Measurements from ENCODE around the gene ZNF446. TPM values are rescaled to one million over a fixed set of nuclear protein-coding genes. Genes with fewer than 3 reads are reported as not detected.

The ZNF446 gene
- total and polyA plus RNA-seq, 9 of the 15 experiments (the other 6 are each of a cell fraction or from before 2014, with no cell fraction given): 0.07 to 4.8 (median 1.2) TPM

DNA sequence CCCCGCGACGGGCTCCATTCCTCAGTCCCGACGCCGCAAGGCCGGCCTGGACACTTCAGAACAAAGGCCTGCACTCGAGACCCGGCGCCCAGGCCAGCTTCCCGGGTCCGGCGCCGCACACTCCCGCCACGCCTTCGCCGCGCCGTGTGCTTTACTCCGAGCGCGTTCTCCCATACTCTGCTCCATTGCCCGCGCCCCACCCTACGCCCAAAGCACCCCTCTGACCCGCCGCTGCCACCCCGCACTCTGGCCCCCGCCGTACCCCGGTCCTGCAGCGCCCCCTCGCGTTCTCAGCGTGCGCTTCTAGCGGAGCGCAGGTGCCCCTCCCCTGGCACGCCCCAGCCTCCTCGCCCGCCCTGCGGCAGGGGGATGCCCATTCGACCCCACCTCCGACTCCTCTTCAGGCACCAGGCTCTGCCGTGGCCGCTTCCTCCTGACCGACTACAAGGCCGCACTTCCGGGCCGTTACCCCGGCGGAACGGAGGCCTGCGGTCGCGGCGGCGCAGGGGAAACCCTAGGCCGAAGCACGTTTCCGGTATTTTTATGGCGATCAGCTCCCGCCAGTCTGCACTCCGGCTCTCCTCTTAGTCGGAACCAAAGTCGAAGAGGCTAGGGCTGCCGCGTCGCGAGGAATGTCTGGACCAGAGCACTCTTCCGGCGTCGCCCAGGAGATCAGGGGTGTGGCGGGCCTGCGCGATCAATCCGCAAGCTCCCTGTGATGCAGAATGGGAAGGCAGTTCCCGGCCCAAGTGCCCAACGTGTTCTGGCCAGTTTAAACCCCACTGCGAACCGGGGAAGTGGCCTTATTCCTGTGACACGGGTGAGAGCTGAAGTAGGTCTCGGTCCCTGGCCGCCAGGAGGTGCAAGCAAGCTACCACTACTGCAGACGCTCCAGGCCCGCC, 43.5 kb downstream of the ZNF446 start, which contains the start of gene ZBTB45 (continued):
- TF ChIP-seq, protein P1, sequence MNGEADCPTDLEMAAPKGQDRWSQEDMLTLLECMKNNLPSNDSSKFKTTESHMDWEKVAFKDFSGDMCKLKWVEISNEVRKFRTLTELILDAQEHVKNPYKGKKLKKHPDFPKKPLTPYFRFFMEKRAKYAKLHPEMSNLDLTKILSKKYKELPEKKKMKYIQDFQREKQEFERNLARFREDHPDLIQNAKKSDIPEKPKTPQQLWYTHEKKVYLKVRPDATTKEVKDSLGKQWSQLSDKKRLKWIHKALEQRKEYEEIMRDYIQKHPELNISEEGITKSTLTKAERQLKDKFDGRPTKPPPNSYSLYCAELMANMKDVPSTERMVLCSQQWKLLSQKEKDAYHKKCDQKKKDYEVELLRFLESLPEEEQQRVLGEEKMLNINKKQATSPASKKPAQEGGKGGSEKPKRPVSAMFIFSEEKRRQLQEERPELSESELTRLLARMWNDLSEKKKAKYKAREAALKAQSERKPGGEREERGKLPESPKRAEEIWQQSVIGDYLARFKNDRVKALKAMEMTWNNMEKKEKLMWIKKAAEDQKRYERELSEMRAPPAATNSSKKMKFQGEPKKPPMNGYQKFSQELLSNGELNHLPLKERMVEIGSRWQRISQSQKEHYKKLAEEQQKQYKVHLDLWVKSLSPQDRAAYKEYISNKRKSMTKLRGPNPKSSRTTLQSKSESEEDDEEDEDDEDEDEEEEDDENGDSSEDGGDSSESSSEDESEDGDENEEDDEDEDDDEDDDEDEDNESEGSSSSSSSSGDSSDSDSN (IDR thresholded peaks at IDR 0.05; ENCODE audit: borderline replicate concordance in 1 of 2, low read depth in 2 of 2, low read length in 2 of 2): peak; percentile 59 to 86; a peak in 3 of 4 replicates
- TF ChIP-seq, protein P2, sequence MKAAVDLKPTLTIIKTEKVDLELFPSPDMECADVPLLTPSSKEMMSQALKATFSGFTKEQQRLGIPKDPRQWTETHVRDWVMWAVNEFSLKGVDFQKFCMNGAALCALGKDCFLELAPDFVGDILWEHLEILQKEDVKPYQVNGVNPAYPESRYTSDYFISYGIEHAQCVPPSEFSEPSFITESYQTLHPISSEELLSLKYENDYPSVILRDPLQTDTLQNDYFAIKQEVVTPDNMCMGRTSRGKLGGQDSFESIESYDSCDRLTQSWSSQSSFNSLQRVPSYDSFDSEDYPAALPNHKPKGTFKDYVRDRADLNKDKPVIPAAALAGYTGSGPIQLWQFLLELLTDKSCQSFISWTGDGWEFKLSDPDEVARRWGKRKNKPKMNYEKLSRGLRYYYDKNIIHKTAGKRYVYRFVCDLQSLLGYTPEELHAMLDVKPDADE (conservative IDR thresholded peaks at IDR 0.05; ENCODE audit: control insufficient read depth, low read depth, low read length): peak; percentile 68; the same call in 1 of the 2 replicates
- TF ChIP-seq ZNF644 (tag; IDR thresholded peaks at IDR 0.05; ENCODE audit: low read depth) (peak; percentile 31; the same call in 1 of the 2 replicates), CHD2 (IDR thresholded peaks at IDR 0.05; ENCODE audit: low read depth, low read length) (peak; percentile 32), SMAD4 (CRISPR knock-in tag; conservative IDR thresholded peaks at IDR 0.05) (peak; percentile 99), SP1 (CRISPR knock-in tag; IDR thresholded peaks at IDR 0.05) (peak; percentile 99), DMBX1 (CRISPR knock-in tag; IDR thresholded peaks at IDR 0.05; ENCODE audit: borderline replicate concordance) (no peak), MCM3 (IDR thresholded peaks at IDR 0.05) (no peak), KAT7 (CRISPR knock-in tag; IDR thresholded peaks at IDR 0.05; ENCODE audit: borderline replicate concordance) (peak; percentile 85; the same call in 1 of the 2 replicates), PPARD (CRISPR knock-in tag; IDR thresholded peaks at IDR 0.05) (no peak), ETV5 (CRISPR knock-in tag; IDR thresholded peaks at IDR 0.05; ENCODE audit: low read depth) (peak; percentile 98), HMGN3 (IDR thresholded peaks at IDR 0.05; ENCODE audit: borderline replicate concordance, extremely low read depth, insufficient read length, low read depth, low read length) (peak; percentile 91), POLR3G (IDR thresholded peaks at IDR 0.05; ENCODE audit: extremely low read depth, insufficient read length, insufficient replicate concordance) (no peak)
- TF ChIP-seq, protein P3, sequence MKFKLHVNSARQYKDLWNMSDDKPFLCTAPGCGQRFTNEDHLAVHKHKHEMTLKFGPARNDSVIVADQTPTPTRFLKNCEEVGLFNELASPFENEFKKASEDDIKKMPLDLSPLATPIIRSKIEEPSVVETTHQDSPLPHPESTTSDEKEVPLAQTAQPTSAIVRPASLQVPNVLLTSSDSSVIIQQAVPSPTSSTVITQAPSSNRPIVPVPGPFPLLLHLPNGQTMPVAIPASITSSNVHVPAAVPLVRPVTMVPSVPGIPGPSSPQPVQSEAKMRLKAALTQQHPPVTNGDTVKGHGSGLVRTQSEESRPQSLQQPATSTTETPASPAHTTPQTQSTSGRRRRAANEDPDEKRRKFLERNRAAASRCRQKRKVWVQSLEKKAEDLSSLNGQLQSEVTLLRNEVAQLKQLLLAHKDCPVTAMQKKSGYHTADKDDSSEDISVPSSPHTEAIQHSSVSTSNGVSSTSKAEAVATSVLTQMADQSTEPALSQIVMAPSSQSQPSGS (CRISPR knock-in tag; IDR thresholded peaks at IDR 0.05): no peak
- TF ChIP-seq, protein P4, sequence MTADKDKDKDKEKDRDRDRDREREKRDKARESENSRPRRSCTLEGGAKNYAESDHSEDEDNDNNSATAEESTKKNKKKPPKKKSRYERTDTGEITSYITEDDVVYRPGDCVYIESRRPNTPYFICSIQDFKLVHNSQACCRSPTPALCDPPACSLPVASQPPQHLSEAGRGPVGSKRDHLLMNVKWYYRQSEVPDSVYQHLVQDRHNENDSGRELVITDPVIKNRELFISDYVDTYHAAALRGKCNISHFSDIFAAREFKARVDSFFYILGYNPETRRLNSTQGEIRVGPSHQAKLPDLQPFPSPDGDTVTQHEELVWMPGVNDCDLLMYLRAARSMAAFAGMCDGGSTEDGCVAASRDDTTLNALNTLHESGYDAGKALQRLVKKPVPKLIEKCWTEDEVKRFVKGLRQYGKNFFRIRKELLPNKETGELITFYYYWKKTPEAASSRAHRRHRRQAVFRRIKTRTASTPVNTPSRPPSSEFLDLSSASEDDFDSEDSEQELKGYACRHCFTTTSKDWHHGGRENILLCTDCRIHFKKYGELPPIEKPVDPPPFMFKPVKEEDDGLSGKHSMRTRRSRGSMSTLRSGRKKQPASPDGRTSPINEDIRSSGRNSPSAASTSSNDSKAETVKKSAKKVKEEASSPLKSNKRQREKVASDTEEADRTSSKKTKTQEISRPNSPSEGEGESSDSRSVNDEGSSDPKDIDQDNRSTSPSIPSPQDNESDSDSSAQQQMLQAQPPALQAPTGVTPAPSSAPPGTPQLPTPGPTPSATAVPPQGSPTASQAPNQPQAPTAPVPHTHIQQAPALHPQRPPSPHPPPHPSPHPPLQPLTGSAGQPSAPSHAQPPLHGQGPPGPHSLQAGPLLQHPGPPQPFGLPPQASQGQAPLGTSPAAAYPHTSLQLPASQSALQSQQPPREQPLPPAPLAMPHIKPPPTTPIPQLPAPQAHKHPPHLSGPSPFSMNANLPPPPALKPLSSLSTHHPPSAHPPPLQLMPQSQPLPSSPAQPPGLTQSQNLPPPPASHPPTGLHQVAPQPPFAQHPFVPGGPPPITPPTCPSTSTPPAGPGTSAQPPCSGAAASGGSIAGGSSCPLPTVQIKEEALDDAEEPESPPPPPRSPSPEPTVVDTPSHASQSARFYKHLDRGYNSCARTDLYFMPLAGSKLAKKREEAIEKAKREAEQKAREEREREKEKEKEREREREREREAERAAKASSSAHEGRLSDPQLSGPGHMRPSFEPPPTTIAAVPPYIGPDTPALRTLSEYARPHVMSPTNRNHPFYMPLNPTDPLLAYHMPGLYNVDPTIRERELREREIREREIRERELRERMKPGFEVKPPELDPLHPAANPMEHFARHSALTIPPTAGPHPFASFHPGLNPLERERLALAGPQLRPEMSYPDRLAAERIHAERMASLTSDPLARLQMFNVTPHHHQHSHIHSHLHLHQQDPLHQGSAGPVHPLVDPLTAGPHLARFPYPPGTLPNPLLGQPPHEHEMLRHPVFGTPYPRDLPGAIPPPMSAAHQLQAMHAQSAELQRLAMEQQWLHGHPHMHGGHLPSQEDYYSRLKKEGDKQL (CRISPR knock-in tag; IDR thresholded peaks at IDR 0.05; ENCODE audit: borderline replicate concordance): no peak
